Stimulated activated CD4-positive, alpha-beta T cell treated with anti-CD3 and anti-CD28 coated beads, Interleukin-12 subunit alpha, Interleukin-12 subunit beta, amount 100 ng/mL, for 48 hours (primary cell): ENCODE results near the gene PCSK5.

Source experiments
- DNase-seq, 3 donors: peaks; one replicate each; pipeline ENCODE4 v3.0.0-alpha.2; 2020; ENCODE audit warnings: low read depth in 2 of 3, low spot score in 1 of 3

The PCSK5 gene

DNA sequence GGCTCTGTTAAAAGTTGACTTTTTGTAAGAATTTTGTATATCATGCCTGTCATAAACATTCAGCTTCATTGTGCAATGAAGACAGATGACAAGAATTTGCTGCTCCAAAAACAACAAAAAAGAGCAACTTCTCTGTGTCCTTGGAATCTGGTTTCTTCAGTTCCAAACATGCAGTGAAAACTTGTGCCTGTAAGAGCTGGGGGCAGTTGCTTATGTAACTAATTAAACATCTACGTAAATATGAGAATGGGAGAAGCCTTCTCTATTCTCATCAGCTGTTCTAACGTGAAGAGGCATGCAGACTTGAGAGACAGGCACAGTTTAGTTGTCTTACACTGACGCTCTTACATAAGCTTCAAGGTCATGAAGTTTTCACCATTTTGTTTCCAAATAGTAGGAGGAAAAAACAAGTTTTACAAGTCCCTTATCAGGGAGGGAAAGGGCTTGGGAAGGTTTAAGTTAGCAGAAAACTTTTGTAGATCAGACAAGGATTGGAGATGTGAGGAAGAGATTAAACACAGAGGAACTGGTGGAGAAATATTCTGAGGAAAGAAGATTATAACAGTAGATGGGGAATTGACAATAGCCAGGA, 333.4 kb downstream of the PCSK5 start:
- DNase-seq = no peak

DNA sequence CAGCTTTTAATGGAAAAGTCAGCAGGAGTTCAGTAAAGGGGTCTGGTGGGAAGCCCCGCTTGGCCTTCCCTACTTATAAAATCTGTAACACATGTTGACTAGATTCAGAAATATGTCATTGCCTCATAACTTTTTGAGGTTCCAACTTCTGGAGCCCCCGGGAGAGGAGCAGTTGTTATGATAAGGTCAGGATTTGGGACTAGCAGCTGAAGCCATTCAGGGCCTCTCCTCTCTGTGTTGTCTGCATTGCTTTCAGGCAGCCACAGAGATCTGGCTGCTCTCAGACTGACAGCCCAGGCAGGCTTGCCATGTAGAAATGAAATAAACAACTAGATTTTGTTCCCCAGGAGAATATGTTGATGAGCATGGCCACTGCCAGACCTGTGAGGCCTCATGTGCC, 336.7 kb downstream of the PCSK5 start:
- DNase-seq = no peak

DNA sequence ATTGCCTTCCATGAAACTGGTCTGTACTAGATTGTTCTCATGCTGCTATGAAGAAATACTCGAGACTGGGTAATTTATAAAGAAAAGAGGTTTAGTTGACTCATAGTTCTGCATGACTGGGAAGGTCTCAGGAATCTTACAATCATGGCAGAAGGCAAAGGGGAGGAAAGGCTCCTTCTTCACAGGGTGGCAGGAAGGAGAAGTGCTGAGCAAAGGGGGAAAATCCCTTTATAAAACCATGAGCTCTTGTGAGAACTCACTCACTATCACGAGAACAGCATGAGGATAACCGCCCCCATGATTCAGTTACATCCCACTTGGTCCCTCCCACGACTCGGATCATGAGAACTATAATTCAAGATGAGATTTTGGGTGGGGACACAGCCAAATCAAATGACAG, 340.5 kb downstream of the PCSK5 start:
- no peak for DNase-seq

DNA sequence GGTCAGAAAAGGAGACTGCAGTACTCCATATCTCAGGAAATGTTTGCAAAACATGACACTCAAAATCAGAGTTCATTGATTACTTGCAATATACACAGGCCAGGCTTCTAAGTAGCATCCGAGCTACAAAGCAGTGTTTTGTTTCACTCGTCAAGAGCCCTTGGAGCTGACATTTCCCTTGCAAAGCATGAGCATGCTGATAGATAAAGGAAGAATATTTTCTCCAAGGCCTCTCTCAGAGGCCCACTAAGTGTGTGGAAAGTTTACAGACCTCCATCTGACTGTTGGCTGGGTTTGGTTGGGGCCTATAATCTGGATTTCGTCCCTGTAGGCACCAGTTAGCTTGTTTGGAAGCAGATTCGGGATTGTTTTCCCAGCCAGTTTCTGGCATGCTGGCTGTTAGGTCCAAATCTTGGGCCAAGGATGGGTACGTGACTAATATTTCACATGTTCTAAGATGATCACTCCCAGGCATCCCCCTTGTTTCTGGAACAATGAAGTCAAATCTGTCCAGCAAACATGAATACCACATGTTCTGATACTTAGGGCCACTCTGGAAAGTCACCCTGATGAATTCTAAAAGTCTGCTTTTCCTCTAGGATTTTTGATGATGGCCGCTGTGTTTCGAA, 342.5 kb downstream of the PCSK5 start:
- no peak for DNase-seq

DNA sequence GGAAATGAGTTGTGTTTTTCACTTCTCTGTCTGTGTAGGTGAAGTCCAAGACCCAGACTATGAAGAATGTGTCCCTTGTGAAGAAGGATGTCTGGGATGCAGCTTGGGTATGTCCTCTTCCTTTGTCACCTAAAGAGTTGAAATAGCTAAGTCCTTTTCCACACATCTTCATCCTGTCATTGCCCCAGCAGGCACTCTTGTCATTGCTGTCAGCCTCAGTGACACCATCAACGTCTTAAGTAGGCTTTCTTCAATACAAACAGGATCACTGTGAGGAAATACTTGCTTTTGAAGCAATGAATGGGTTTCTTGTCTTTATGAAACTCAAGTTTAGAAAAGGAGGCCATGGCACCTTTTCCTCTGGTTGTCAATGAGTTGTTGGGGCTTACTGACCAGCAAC, 350.1 kb downstream of the PCSK5 start:
- no peak for DNase-seq

DNA sequence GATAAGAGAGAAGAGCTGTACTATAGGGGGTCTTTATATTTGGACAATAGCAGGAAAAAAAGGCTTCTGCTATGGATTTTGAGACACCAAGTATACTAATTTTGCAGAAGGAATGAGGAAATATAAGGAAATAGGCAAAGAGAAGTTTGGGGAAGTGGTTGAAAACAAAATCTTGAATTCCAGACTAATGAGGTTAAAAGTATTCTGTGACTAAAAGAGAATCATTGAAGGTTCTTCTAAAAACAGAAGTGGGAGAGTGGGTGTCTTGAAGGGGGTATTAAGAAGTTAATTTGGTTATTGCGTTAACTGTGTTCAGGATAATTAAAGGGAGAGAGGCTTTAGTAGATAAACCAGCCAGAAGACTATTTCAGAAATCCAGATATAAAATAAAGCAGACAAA, 355.0 kb downstream of the PCSK5 start:
- no peak for DNase-seq

DNA sequence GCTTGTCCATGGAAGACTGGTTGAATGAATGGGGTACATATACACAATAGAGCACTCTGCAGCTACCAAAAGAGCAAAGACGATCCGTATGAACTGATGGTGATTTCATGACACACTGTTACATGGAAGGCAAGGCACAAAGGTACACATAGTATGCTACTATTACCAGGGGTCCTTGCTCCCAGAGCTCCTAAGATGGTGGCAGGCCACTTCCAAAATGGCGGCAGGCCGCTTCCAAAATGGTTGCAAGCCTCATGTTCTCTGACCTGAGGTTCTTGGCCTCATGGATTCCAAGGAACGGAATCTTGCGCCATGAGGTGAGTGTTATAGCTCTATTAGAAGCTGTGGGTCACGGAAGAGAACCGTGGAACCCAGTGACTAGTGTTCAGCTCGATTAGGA, 356.2 kb downstream of the PCSK5 start:
- DNase-seq = no peak

DNA sequence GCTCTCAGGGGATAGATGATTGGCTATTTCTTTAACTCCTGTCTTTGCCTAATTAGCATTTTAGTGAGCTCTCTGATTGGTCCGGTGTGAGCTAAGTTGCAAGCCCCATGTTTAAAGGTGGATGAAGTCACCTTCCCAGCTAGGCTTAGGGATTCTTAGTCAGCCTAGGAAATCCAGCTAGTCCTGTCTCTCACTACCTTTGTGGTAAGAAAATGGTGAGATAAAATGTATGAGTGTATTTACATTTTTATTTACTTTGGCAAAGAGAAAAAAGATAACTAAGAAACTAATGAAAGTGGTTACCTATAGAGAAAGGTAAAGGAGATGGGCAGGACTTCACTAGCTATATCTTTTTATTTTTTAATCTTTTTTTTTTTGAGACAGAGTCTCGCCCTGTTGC, 357.0 kb downstream of the PCSK5 start:
- DNase-seq = no peak

DNA sequence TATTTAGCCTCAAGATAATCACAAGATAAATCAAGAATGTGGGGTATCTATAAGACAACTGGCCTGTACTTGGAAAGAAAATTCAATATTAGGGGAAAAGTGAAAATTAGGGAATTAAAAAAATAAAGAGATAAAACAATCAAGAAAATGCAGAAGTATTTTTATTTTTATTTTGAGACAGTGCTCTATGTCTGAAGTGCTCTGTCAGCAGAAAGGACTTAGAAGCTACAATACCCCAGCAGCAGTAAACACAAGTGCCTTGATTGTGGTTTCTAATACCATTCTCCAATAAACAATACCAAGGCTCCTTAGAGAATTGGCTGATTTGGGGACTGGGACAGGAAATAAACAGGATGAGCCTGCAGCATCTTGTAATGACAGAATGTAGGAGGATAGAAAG, 358.8 kb downstream of the PCSK5 start:
- no peak for DNase-seq

DNA sequence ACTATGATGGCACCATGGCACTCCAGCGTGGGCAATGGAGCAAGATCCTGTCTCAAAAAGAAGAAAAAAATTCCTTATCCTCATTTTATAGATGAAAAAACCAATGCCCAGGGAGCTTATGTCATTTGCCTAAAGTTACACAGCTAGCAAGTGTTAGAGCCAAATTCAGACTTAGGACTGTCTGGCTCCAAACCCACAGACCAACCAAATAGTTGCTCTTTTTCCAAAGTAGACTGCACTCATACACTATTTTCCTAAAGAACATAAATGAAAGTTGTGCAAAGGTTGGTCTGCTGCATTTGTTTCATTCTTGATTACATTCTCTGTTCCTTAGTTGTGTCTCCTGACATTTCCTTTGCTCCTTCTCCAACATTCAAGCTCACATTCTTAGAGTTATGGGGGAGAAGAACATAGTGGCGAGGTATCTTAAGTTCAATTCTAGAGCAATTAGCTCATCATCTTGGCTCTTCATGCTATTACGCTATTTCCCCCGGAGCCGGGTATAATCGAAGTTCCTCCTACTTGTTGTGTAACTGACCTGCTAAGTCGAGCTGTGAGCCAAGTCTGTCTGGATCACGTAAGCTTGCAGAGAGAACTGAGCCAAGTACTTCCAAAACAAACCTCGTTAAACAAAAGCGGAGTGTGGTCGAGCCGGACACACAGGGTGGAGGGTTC, 365.4 kb downstream of the PCSK5 start:
- DNase-seq = no peak

DNA sequence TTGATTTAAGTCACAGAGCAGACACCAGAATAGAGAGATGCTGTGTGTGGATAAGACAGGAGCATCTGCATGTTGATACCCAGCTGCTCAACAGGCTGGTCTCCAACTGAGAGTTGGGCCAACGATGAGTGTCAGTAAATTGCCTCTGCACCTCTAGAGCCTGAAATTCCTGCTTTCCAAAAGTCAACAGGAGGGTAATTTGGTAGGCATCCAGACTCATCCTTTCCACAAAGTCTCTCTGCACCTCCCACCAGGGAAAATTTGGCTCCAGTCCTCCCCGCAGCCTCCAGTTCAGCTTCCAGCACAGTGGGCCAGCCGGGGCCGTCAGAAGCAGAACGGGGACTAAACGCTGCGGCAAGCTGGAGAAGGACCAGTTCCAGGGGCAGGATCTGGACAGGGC, 366.8 kb downstream of the PCSK5 start:
- DNase-seq = no peak

DNA sequence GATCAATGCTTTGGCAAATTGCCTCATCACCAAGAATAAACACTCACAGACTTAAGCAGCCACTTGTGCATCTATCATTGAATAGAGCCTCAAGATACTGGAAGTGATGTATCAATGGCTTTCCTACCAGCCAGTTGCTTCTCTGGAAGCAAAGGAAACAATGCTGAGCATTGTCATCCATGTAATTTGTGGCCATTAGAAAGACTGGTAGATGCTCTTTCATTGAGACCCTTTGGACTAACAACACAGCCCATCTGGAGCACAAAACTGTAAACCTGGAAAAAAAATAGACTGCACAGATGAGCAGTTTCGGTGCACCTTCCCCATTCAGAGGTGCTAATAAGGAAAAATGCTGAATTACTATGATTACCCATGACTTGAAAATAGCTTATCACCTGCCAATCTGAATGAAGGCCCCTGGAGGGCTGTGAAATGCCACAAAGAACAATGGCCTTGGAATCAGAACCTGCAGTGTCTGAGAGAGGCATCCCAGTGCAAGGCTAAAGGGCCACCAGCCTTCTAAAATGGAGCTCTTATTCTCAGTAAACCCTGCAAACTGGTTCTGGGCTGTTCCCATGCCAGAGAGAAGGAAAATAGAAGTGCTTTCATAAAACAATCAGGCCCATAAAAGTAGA, 376.3 kb downstream of the PCSK5 start:
- DNase-seq = no peak

DNA sequence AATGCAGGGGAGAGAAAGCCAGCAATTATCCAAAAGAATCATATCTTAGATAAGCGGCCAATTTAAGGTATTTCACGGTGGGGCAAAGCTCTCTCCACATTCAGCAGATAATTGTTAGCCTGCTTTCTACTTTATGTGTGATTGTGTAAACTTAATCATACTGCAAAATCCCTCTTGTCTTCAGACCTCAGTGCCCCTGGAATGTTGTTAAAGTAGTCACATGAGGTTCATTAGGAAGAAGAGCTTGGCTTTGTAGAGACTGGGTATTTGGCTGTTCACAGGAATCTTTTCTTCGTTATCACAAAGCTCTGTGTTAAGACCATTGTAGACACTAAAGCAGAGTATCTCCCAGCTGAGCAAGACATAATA, 376.8 kb downstream of the PCSK5 start:
- no peak for DNase-seq

DNA sequence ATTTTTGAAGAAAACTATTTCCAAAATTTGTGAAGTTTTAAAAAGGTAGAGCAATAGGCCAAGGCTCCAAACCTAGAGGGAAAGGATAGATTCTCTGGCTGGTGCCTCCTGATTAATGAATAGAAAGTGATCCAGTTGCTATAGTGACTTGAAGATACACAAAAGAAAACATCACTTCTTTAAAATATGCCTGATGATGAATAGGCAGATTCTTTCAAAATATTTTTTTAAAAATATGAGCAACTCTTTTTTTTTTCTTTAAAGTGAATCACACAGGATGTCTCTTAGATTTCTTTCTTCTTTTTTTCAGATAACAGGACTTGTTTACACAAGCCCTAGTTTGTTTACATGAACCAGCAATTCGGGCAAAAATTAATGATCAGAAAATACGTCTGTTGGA, 379.3 kb downstream of the PCSK5 start:
- DNase-seq = no peak

DNA sequence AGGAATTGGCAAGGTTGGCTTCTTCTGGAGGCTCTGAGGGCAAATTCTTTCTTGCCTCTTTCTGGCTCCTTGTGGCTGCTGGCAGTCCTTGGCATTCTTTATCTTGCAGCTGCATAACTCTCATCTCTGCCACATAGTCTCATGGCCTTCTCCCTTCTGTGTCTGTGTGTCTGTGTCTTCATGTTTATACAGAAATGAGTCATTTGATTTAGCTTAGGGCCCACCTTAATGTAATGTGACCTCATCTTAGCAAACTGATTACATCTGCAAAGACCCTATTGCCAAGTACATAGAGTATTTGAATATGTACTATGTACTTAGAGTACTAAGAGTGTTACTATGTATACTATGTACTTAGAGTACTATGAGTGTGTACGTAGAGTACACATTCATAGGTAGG, 381.3 kb downstream of the PCSK5 start:
- no peak for DNase-seq

DNA sequence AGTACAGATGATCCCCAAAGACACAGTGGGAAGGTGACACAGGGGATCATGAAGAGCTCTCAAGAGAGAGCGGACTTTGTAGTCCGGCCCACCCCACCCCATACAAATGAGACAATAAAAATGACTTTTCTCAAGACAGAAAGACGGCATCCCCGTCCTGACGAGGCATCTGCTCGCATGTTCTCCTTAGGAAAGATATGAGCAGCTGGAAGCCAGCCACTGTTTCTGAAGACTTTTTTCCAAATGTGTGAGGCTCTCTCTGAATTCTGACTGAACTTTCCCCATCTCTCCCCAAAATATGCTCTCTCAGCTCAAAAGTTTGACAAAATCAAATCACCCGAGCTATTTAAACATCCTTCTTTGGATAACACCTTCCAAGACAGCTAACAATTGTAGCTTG, 398.6 kb downstream of the PCSK5 start:
- no peak for DNase-seq

DNA sequence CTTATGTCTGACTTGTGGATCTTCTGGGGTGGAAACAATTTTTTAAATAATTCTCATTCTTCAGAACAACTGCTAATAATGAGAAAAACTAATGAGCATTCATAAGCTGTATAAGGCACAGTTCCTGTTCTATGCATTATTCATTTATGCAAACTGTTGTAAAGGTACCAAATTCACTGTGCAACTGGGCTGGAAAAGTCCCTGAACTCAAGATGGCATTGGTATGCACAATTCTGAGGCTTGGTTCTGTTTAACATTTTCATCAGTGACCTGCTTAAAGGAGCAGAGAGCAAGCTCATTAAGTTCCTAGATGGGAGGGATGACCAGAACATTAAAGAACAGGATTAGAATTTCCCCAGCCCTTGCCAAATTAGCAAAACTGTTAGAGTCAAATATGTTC, 399.2 kb downstream of the PCSK5 start:
- DNase-seq = no peak

DNA sequence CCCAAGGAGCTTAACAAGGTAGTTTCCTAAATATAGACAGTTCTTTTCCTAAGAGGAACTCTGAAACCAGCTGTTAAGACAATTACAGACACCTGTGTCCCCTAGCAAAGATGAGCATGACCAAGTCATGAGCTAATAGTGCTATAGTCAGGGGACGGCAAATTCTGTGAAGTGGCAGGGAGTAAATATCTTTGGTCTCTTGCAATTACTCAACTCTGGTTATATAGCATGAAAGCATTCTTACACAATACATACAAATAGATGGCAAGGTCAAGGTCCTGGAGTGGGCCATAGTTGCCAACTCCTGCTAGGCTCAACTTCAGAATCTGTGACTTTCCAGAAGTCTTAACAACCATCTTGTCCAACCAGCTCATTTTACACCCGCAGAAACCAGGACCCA, 400.1 kb downstream of the PCSK5 start:
- DNase-seq = no peak

DNA sequence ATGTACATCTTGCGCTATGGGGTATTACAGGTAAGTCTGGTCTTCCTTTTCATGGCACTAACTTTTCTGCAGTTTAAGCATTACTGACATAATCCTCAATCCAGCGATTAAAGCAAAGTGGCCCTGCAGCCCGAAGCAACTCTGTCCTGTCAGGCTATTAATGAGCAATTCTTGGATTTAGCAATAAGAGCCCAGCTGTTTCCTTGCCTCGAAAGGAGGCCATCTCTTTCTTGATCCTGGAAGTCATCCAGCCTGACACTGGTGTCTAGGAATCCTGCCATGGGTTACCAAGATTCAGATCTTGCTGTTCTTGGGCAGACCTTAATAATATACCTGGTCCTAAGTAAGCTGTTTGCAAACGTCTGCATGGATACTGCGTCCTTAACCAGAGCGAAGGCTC, 401.8 kb downstream of the PCSK5 start:
- no peak for DNase-seq

DNA sequence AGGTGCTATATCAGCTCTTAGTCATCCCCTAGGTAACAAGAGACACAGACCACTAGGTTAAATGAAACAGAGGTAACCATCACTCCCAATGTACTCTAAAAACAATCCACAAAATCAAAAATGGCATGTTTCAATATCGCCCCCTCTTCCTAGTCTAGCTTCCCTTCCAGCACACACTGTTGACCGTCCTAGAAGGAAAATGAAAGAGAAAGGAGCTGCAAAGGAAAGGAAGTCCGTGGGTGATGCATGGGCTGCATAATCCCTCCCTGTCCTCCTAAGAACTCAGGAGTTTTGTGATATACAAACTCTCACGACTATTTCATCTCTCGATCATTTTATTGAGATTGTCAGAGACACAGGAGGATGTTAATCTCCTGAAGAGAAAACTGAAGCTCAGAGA, 402.2 kb downstream of the PCSK5 start:
- no peak for DNase-seq

DNA sequence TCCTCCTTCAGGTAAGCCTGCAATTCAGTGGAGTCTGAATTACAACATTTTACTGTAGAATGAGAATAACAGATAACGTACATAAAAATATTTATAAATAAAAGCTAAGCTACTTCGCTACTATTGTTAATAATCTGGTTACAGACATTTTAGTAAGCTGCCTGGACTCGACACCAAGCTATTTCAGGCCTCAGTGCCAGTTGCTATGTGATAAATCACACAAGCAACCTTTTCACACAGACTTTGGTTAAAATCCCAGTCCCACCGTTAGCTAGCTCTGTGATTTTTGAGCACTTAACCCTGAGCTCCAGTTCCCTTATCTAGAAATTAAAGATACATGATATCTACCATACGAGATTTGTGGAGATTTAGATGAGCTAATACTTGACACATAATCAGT, 403.8 kb downstream of the PCSK5 start:
- no peak for DNase-seq

DNA sequence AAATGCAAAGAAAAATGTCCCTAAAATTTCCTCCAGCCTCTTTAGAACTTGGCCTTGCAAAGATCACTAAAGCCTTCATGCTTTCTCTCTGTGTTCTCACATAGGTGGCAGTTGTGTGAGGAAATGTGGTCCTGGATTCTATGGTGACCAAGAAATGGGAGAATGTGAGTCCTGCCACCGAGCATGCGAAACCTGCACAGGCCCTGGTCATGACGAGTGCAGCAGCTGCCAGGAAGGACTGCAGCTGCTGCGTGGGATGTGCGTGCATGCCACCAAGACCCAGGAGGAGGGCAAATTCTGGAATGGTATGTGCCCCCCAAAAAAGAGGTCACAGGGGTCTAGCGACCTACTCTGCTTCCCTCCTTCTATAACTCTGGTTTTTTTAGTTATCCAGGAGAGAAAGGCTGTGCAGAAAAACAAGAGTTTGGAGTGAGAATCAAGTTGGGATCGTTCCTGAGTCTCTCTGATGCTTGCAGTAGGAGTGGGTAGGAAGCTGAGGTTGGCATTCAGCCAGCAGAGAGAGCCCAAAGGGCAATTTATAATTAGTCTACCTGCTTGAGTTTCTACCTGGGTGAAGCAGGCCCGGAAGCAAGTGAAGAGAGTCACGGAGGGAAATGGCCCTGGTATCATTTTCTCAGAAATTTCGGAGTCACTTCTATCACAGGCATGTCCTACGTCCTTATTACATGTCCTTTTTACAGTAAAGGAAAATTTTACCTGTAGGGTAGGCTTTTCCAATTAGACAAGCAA, 406.3 kb downstream of the PCSK5 start:
- DNase-seq = no peak
